ENCODE data around the gene TOMM22.

DNA sequence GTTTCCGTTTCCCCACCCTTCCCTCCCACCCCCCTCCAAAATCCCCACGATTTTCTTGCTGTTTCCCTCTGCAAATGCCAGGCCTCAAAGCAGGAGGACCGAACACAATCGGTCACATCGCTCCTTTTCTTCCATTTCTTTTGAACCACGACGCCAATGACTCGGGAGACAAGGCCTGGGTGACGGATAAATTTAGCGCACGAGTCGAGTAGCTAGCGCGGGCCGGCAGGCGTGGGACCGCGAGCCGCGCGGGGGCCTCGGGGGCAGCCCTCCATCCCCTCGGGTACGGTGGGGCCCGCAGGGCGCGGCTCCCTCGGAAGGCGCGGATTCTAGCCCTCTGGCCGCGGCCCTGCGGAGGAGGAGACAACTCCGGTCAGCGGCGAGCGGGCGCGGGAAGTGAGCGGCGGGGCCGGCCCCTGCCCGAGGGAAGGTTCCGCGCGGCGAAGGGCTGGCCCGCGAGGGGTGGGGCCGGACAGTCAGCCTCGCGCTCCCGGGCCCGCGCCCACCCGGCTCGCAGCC, 18.6 kb downstream of the TOMM22 start:
- no peak for TF ChIP-seq POLR2A (IDR thresholded peaks at IDR 0.05; ENCODE audit: low read length)
- no peak for TF ChIP-seq EP300 (IDR thresholded peaks at IDR 0.05)
- no peak for TF ChIP-seq MYC (IDR thresholded peaks at IDR 0.05; ENCODE audit: borderline replicate concordance, low read length)
- TF ChIP-seq, protein P1, sequence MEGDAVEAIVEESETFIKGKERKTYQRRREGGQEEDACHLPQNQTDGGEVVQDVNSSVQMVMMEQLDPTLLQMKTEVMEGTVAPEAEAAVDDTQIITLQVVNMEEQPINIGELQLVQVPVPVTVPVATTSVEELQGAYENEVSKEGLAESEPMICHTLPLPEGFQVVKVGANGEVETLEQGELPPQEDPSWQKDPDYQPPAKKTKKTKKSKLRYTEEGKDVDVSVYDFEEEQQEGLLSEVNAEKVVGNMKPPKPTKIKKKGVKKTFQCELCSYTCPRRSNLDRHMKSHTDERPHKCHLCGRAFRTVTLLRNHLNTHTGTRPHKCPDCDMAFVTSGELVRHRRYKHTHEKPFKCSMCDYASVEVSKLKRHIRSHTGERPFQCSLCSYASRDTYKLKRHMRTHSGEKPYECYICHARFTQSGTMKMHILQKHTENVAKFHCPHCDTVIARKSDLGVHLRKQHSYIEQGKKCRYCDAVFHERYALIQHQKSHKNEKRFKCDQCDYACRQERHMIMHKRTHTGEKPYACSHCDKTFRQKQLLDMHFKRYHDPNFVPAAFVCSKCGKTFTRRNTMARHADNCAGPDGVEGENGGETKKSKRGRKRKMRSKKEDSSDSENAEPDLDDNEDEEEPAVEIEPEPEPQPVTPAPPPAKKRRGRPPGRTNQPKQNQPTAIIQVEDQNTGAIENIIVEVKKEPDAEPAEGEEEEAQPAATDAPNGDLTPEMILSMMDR (IDR thresholded peaks at IDR 0.05), result no peak

Measured in A549 (cell line).